ENCODE data around the gene GPN2. TPM values are rescaled to one million over a fixed set of nuclear protein-coding genes. Genes with fewer than 3 reads are reported as not detected.
"Not testable (repeated sequence)": the region's sequence is repeated elsewhere in the genome, so short reads cannot be mapped to it uniquely, and the experiment has no call there.

Gene GPN2
- total RNA-seq, 1 donor from 2014 or later: 26.4 TPM

DNA sequence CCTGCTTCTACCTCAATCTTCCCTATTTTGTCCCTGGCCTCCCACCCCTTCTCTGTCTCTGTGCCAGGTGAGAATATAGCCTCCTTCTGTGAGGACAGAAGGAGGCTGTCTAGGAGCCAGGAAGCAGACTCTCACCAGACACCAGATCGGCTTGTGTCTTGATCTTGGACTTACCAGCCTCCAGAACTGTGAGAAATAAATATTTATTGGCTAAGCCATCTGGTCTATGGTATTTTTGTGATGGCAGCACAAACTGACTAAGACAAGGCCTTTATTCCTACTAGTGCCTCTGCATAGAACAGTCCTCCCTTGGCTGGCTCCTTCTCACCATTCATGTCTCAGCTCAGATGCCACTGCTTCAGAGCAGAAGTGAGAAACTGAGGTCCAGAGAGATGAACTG is 1.9 kb downstream of the GPN2 start:
- H3K27ac Mint-ChIP-seq (ENCODE audit: unreplicated experiment): peak overlapping the region; percentile 96
- TF ChIP-seq, protein P1, sequence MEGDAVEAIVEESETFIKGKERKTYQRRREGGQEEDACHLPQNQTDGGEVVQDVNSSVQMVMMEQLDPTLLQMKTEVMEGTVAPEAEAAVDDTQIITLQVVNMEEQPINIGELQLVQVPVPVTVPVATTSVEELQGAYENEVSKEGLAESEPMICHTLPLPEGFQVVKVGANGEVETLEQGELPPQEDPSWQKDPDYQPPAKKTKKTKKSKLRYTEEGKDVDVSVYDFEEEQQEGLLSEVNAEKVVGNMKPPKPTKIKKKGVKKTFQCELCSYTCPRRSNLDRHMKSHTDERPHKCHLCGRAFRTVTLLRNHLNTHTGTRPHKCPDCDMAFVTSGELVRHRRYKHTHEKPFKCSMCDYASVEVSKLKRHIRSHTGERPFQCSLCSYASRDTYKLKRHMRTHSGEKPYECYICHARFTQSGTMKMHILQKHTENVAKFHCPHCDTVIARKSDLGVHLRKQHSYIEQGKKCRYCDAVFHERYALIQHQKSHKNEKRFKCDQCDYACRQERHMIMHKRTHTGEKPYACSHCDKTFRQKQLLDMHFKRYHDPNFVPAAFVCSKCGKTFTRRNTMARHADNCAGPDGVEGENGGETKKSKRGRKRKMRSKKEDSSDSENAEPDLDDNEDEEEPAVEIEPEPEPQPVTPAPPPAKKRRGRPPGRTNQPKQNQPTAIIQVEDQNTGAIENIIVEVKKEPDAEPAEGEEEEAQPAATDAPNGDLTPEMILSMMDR (IDR thresholded peaks at IDR 0.05): no peak
- no peaks in the 10 kb centered on the region for H3K9me3 Mint-ChIP-seq (ENCODE audit: unreplicated experiment)
- H3K27me3 Mint-ChIP-seq (ENCODE audit: unreplicated experiment): no peaks in the 10 kb centered on the region
- no peak for DNase-seq (ENCODE audit: extremely low spot score, unreplicated experiment)
- peak overlapping the region; percentile 89 for H3K4me3 Mint-ChIP-seq (ENCODE audit: unreplicated experiment)
- peaks cover 40% of the 10 kb centered on the region for H3K36me3 Mint-ChIP-seq (ENCODE audit: unreplicated experiment)
- peaks cover 30% of the 10 kb centered on the region for H3K4me1 Mint-ChIP-seq (ENCODE audit: unreplicated experiment)

- Mint-ChIP-seq H3K4me3 (ENCODE audit: unreplicated experiment) (peak overlapping the region; percentile 52), H3K27ac (ENCODE audit: unreplicated experiment) (peak overlapping the region; percentile 41), H3K27me3 (ENCODE audit: unreplicated experiment) (no peaks in the 10 kb centered on the region), H3K4me1 (ENCODE audit: unreplicated experiment) (peaks cover 30% of the 10 kb centered on the region), H3K36me3 (ENCODE audit: unreplicated experiment) (peaks cover 41% of the 10 kb centered on the region), H3K9me3 (ENCODE audit: unreplicated experiment) (no peaks in the 10 kb centered on the region)
- TF ChIP-seq, protein P1 (IDR thresholded peaks at IDR 0.05): peak; percentile 59
- DNase-seq (ENCODE audit: extremely low spot score, unreplicated experiment): no peak
Observed at GRCh38 chr1:26887125-26887524, 3.0 kb downstream of the GPN2 start.

DNA sequence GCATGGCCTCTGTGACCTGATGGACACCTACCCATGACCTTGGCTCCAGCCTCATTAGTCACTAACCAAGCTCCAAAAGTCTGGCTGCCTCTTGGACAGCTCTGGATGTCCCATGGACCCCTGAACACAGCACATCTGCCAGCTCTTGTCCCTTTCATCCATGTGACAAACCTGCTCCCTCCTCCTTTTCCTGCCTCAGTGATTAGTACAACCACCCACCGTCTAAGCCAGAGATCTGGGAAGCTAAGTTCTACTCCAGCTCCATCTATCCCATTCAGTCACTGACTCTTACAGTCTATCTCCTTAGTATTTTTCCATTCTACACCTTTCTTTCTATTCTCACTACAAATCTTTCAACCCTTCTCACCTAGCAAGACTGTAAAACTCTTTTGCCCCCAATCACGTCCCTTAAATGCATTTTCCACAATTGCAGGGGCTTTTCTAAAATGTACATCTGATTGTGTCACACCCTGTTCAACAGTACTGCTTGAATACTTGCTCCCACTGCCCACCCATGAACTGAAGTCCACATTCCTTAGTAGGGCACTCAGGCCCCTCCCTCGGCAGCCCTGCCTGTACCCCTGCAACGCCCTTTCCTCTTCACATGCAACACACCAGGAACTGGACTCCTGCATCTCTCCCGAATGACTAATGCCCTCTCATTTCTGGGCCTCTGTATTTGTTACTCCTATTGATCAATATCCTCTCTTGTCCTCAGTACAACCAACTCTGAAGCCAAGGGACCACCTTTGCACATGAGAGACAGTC is 7.2 kb downstream of the GPN2 start:
- Mint-ChIP-seq H3K36me3 (ENCODE audit: unreplicated experiment) (peaks cover 40% of the 10 kb centered on the region), H3K4me1 (ENCODE audit: unreplicated experiment) (peaks cover 5% of the 10 kb centered on the region), H3K4me3 (ENCODE audit: unreplicated experiment) (no peak overlapping the region), H3K27me3 (ENCODE audit: unreplicated experiment) (no peaks in the 10 kb centered on the region), H3K27ac (ENCODE audit: unreplicated experiment) (no peak overlapping the region), H3K9me3 (ENCODE audit: unreplicated experiment) (no peaks in the 10 kb centered on the region)
- DNase-seq (ENCODE audit: extremely low spot score, unreplicated experiment): no peak
- TF ChIP-seq, protein P1 (IDR thresholded peaks at IDR 0.05): no peak

DNA sequence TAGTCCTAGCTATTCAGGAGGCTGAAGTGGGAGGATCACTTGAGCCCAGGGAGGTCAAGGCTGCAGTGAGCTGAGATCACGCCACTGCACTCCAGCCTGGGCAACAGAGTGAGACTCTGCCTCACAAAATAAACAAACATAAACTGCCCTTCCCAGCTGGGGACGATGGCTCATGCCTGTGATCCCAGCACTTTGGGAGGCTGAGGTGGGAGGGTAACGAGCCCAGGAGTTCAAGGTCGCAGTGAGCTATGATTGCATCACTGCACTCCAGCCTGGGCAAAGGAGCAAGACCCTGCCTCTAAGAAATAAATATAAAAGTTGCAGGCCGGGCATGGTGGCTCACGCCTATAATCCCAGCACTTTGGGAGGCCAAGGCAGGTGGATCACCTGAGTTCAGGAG is 8.5 kb downstream of the GPN2 start:
- not testable (repeated sequence) for H3K27ac Mint-ChIP-seq (ENCODE audit: unreplicated experiment); H3K27me3 Mint-ChIP-seq (ENCODE audit: unreplicated experiment)
- H3K36me3 Mint-ChIP-seq (ENCODE audit: unreplicated experiment): peaks cover 37% of the 10 kb centered on the region

GRCh38 chr1:26879793-26880192 is 10.3 kb downstream of the GPN2 start:
- H3K27me3 Mint-ChIP-seq (ENCODE audit: unreplicated experiment): no peaks in the 10 kb centered on the region
- H3K4me3 Mint-ChIP-seq (ENCODE audit: unreplicated experiment): no peak overlapping the region
- DNase-seq (ENCODE audit: extremely low spot score, unreplicated experiment): no peak
- no peaks in the 10 kb centered on the region for H3K4me1 Mint-ChIP-seq (ENCODE audit: unreplicated experiment)
- no peak overlapping the region for H3K27ac Mint-ChIP-seq (ENCODE audit: unreplicated experiment)
- H3K9me3 Mint-ChIP-seq (ENCODE audit: unreplicated experiment): no peaks in the 10 kb centered on the region
- TF ChIP-seq, protein P1 (IDR thresholded peaks at IDR 0.05): no peak
- peaks cover 30% of the 10 kb centered on the region for H3K36me3 Mint-ChIP-seq (ENCODE audit: unreplicated experiment)

More for the DNA sequence above, 8.5 kb downstream of the GPN2 start:
- H3K4me3 Mint-ChIP-seq (ENCODE audit: unreplicated experiment); H3K4me1 Mint-ChIP-seq (ENCODE audit: unreplicated experiment); H3K9me3 Mint-ChIP-seq (ENCODE audit: unreplicated experiment); DNase-seq (ENCODE audit: extremely low spot score, unreplicated experiment): not testable (repeated sequence)

Measured in osteocyte (in vitro differentiated cells).